Central memory CD4-positive, alpha-beta T cell (primary cell): ENCODE results near the gene RMC1.
"Not testable (repeated sequence)": the region's sequence is repeated elsewhere in the genome, so short reads cannot be mapped to it uniquely, and the experiment has no call there.

Experiments
- DNase-seq: peaks from one replicate; pipeline ENCODE4 v3.0.0; 2022

Gene RMC1

DNA sequence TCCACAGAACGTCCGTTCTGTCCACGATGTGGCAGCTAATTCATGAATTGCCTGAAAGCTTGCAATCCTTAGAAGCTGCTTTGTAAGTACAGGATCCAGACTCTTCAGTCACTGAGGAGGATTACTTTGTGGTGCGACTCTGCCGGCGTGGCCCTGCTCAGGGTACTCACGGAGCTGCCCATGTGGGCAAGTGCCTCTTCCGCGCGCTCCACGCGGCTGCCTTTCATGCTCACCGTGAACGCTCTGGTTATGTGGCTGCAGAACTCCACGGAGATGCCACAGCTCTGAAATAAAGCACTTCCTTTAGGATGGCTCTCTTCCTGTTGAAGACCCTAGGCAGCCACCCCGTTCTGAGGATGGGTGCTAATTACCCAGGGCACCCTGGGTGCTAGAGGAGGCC, 31.0 kb downstream of the RMC1 start:
- no peak for DNase-seq

DNA sequence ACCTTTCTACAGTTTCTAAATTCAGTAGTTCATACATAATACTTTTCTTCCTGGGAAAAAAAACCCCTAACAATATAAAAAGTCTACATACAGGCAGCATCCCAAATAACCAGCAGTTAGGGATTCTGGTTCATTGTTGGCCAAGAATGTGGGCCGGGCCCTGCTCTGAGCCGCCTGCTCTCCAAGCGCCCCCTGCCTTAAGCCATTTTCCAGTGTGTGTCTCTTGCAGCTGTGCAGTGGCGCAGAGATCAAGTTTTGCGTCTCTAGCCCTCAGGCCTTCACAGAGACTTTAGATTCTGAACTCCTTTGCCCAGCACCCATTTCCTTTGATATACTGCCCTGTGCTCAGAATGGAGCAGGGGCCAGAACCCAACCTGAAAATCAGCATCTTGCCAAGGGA, 32.9 kb downstream of the RMC1 start:
- no peak for DNase-seq

DNA sequence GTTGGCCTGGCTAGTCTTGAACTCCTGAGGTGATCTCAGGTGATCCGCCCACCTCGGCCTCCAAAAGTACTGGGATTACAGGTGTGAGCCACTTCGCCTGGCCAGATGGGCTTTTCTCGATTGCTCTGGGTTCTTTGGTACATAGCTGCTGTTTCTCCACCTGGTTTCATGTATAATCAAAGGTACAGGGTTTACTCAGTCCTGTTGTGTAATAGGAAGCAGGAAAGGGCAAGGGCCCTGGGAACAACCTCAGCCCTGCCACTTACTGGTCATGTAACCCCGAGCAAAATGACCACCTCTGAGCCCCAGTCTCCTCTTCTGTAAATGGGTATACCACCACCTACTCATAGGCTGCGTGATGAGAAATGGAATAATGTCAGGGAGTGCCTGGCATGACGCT, 34.0 kb downstream of the RMC1 start:
- no peak for DNase-seq

DNA sequence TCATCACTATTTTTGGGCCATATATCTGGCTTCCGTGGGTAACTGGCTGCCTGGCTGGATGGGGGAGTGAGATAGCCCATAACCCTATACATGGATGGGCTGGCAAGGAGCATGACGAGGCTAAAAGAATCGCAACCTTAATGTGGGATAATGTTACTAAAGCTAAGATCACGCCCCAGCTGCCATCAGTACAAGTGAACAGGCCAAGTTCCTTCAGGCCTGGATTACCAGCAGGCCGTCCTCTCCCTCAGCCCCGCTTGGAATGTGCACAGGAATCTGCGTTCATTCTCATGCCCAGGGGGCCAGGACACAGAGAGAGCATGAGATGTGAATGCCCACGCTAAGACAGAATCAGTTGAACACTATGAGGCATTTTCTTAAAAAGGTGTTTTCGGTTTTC, 34.7 kb downstream of the RMC1 start:
- no peak for DNase-seq

DNA sequence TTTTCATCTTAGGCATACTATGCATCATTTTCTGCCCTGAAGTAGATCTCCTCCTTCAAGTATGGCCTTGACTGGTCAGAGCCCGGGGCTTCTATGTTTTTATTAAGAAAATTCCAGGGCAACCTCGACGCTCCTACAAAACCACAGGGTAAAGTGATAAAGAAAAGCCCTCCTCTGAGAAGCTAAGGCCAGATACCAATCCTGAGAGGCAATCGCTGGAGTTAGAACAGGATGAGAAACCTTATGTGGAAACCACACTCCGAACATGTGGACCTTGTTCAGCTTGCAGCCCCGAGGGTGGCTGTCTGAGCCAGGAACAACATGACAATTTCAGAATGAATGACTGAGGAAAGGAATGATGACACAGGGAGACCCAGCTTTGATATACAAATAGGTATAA, 35.6 kb downstream of the RMC1 start:
- no peak for DNase-seq

DNA sequence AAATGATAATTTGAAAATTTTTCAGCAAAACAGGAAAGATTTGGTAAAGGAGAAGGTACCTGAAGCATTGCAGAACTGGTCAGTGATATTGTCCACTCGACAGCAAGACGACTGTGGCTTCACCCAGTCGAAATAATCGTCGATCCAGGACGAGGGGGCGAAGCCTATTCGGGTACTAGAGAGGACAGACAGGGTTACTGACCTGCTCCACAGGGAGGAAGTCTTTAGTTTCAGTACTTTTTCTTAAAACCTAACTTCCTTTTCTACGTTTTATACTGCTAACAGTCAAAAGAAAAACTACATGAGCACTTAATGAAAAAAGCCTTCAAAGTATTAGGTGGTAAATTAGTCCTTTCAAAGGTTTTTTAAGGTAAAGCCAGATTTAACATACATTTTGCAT, 36.0 kb downstream of the RMC1 start:
- DNase-seq: no peak

DNA sequence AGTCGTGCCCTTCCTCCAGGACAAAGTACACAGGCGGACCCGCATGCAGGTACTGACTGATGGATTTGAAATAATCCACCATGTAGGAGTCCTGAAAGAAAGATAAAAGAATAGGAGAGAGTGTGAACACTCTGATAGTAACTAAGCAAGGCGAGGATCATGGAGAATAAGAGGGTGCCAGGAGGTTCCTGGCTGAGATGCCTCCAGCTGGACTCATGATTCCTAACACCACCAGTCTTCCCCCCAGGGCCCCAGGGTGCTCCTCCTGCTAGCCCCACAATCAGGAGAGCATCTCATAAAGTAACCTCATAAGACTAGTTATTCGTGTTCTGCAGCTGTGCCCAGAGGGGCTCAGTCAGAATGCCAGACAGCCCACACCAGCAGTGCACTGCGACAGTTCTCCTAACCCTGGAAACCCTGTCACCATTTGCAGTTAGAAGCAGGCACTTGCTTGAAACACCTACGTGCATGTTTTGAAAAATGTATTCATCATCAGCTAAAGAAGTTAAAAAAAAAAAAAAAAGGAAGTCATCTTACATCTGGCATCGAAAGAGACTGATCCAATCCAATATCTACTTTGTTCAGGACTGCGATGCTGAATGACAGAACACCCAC, 36.7 kb downstream of the RMC1 start:
- DNase-seq: no peak

DNA sequence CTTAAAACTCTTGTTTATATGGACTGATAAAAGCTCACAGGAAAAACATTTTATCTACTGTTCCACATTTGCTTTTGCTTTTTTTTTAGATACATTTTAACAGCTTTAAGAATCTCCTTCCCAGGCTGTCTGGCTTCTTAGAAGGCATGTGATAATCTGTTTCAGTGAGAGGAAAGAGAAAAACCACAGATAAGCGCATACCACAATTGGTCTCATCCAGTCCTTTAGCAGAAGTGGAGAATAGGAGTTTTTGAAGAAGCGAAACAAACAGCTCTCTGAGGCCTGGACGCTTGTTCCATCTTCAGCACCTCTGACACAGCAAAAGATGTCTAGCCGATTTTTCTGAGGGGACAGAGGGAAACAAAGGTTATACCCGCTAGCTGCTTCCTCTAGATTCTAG, 37.6 kb downstream of the RMC1 start:
- peak; percentile 40 for DNase-seq

DNA sequence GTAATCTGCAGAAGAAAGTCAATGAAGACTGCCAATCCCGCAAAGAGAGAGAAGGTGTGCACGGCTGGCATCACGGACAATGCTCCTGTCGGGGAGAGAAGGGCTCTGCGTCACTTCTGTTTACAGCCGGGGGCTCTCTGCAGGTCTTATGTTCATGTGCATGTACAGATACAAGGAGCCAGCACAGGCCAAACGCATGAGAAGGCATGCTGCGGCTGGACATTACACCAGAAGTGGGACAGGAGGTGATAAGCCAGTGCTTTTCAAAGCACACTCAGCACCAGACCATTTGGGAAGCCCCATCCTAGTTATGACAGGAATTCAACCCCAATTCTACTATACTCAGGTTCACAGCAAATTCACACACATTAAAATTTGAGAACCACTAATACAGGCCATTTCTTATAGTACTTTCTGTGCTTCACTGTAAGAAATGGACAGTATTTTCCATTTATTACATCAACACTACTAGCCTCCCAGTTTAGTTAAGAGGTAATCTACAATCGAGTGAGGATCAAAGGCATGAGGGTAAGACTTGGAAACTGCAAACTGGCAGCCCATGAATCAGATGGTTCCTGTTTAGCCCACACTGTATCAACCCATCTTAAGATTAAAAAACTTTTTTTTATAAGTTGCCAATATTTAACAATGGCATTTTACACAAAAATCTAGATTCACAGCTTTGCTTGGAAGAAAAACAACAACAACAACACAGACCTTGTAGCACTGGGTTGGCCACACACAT, 38.2 kb downstream of the RMC1 start:
- DNase-seq: no peak

DNA sequence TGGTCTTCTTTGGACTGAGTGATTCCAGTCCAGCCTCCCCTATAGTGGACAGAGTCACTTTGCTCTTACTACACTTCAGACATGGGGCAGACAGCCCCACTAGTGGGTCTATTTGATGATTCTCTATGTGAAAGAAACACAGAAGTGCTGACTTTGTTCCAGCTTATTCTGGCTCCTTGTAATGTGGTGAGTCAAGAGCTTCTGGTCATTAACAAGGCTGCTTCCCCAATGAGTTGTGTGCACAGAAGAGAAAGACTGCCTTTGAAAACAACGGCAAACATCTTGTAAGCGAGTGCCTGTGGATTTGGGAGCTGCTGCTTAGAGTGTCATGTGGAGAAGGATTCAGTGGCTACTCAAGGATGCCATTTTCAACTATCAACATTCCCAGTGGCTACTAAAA, 39.1 kb downstream of the RMC1 start:
- DNase-seq: no peak

DNA sequence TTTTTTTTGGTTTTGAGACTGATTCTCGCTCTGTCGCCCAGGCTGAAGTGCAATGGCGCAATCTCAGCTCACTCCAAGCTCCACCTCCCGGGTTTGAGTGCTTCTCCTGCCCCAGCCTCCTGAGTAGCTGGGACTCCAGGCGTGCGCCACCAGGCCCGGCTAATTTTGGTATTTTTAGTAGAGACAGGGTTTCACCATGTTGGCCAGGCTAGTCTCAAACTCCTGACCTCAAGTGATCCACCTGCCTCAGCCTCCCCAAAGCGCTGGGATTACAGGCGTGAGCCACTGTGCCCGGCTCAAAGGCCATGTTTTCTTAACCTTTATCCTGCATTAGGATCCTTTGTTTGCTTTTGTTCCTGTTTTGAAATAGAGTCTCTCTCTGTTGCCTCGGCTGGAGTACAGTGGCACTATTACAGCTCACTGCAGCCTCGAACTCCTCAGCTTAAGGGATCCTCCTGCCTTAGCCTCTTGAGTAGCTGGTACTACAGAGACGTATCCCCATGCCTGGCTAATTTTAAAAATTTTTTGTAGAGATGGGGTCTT, 42.0 kb downstream of the RMC1 start:
- DNase-seq: no peak

DNA sequence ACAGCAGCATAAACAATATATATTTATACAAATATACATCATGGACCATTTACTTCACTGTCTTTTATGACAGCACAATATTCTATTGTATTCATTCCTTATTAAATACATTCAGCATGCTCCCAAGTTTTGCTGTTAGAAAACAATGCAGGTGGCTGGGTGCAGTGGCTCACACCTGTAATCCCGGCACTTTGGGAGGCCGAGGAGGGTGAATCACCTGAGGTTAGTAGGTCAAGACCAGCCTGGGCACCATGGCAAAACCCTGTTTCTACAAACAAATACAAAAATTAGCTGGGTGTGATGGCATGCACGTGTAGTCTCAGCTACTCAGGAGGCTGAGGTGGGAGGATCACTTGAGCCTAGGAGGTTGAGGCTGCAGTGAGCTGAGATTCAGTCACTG, 44.0 kb downstream of the RMC1 start:
- DNase-seq: no peak

DNA sequence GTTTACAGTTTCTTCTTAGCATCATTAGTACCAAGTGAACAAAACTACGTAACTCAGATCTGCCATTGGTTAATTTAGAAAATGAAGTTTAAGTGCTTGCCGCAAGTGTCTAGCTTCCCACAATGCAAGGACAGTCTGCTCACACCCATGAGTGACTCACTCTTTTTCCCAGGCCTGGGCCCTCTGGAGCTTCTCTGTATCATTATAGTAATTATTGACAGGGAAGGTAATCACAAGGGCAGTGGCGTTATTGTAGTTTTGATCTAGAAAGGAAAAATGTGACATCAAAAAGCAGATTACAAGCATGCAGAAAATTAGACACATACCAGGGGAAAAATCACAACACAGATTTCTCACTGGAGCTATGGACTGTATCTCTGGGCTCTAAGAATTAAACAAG, 44.5 kb downstream of the RMC1 start:
- DNase-seq: no peak

DNA sequence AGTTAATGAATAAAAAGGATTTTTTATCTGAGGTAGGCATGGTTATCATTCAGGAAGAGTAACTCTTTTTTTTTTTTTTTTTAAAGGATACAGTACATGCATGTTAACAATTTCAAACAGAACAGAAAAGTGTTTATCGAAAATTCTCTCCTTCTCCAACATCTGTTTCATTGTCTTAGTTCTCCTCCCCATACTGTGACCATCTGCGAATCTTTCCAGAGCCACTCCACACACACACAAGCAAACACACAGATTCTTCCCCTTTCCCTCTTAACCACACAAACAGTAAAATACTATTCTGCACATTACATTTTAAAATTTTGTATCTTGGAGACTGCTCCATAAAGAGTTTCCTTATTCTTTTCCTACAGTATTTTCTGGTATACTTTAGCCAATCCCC, 45.0 kb downstream of the RMC1 start:
- DNase-seq: no peak

DNA sequence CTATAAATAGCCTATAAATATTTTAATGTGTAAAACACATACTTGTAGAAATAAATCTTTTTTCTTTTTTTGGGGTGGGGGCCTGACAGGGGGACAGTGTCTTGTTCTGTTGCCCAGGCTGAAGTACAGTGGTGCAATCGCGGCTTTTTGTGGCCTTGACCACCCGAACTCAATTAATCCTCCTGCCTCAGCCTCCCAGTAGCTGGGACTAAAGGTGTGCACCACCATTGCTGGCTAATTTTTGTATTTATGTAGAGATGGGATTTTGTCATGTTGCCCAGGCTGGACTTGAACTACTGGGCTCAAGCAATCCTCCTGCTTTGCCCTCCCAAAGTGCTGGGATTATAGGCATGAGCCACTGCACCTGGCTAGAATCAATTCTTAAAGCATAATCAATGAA, 45.4 kb downstream of the RMC1 start:
- no peak for DNase-seq

DNA sequence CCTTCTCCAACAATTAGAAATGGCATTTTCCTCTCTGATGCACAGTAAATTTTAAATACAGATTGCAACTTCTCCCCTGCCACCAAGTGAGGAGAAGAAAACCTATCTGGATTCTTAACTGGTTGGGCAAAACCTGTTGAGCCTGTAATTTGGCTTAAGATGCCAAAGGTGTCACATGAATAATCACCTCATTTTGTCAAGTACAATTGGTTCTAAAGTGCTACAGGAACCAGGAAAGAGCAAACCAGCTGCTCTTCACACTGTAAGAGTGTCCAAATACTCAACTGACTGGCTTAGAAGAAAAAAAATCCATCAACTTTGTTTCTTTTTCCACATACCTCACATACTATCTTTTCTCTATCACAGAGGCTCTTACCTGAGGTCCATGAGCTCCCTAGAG, 47.6 kb downstream of the RMC1 start:
- DNase-seq: no peak

DNA sequence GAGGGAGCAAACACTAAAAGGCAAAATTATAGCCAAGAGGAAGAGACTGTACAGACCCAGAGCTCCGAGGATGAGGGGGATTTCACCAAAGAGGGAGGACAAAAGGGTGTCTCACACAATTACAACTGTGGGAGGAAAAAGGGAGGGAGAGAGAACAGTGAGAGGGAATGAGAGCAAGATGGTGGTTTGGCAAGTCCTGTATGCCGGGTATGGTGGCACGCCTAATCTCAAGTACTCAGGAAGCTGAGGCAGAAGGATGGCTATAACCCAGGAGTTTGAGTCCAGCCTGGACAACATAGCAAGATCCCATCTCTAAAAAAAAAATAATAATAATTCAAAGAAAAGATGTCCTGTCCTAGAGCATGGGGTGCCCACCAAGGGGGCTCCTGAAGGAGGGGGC, 48.7 kb downstream of the RMC1 start:
- no peak for DNase-seq

DNA sequence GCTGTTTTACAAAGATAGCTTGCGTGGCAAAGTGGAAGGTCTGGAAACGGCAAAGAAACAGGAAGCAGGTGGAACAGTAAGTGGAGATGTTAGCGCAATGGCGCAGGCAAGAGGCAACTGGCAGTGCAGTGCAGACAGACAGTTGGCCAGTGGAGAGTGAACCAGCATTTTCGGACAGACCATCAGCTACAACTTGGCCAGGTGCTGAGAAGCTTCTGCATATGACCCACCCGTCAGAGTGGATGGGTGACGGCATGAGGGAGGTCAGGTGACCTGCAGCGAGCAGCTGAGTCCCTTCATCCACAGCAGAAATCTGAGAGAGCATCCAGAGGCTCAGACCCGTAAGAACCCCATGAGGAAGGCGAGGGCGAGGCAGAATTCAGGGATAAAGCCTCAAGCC, 49.2 kb downstream of the RMC1 start:
- no peak for DNase-seq

DNA sequence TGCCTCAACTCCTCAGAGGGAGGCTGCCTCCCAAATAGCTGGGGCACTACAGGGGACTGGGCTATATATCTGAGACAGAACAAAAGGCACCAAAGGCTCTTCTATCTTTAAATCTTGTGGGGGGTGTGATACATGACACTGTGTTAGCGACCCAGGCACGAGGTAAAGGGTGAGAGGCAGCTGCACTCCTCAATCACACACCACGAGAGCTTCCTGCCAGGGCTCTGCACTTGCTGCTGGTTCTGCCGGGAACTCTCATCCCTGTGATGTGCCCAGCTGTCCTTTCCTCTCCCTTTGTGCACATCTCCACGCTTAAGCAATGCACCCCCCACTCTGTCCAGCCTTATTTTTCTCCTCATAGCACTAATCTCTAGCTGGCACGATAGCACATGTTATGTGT, 50.6 kb downstream of the RMC1 start:
- no peak for DNase-seq

DNA sequence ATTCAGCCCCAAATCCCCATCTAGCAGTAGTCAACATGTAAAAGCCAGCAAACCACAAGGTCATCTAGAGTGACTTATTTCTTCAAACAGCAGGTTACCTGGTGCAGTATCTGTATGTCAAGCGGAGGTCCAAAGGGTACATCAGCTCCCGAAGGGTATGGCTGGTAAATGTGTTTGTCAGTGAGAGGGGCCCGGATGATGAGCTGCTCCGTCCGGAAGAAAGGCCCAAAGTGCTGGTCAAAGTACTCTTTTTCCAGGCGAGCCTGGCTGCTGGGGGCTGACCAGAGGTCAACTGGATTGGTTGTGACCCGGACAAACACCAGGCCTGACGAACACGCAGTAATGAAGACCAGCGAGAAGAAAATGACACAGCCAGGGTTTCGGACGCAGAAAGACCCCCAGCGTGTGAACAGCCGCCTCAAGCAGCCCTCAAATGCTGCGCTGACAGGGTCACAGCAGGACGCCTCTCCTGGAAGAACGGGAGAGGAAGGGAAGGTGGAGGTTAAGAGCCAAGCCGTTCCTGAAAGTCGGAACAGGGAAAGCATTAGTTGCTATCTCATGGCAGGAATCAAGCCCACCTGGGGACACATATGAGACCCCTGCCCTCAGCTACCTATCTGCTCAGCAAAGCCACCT, 53.0 kb downstream of the RMC1 start:
- DNase-seq: no peak

DNA sequence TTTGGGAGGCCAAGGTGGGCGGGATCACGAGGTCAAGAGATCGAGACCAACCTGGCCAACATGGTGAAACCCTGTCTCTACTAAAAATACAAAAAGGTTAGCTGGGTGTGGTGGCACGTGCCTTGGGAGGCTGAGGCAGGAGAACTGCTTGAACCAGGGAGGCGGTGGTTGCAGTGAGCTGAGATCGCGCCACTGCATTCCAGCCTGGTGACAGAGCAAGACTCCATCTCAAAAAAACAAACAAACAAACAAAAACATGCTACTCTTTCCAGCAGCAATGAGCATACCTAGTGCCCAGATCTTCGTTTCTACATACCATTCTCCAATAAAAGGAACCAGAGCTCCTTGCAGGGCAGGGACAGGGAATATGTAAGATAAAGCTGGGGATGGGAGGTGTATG, 54.2 kb downstream of the RMC1 start:
- DNase-seq: not testable (repeated sequence)

DNA sequence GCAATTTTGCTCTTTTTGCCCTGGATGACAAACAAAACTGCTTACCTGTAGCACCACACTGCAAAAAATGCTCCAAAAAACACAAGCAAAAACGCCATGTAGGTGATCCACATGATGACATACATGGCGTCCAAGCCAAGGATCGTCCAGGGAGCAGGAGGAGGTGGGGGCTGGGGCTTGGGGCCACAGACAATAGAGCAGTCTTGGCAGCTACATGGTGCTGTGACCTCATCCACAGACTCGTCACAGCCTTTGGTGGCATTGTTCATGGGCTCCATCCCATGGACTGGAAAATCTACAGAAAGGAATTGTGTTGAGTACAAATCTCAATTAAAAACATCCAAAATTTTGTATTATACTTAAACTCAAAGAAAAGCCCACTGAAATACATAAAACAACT, 56.9 kb downstream of the RMC1 start:
- no peak for DNase-seq

DNA sequence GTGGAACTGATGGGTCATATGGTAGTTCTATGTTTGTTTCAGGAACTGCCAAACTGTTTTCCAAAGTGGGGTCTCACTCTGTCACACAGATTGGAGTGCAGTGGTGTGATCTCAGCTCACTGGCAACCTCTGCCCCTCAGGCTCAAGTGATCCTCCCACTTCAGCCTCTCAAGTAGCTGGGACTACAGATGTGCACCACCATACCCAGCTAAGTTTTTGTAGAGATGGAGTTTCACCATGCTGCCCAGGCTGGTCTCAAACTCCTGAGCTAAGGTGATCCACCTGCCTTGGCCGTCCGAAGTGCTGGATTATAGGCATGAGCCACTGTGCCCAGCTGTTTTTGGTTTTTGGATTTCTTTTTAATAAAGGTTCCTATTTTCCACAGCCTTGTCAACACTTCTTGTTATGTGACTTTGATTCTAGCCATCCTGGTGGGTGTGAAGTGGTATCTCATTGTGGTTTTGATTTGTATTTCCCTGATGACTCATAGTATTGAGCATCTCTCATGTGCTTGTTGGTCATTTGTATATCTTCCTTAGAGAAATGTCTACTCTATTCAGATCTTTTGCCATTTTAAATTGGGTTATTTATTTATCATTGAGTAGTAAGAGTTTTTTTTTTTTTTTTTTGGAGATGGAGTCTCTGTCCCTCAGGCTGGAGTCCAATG, 60.2 kb downstream of the RMC1 start:
- no peak for DNase-seq
